HG03460 (cell line): ENCODE data around the gene SLC27A5.
"Not testable (repeated sequence)": the region's sequence is repeated elsewhere in the genome, so short reads cannot be mapped to it uniquely, and the experiment has no call there.

Experiments used
- ATAC-seq: cut with Tn5 transposase; IDR thresholded peaks from one replicate; pipeline ENCODE4 v1.9.1; 2021; ENCODE audit not compliant: unreplicated experiment

Gene SLC27A5

DNA sequence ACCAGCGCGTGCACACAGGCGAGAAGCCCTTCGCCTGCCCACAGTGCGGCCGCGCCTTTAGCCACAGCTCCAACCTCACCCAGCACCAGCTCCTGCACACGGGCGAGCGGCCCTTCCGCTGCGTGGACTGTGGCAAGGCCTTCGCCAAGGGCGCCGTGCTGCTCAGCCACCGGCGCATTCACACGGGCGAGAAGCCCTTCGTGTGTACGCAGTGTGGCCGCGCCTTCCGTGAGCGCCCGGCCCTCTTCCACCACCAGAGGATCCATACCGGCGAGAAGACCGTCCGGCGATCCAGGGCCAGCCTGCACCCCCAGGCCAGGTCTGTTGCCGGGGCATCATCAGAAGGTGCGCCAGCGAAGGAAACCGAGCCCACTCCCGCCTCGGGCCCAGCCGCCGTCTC is 40.1 kb downstream of the SLC27A5 start:
- ATAC-seq, result no peak

GRCh38 chr19:58470837-58471543 is 40.8 kb downstream of the SLC27A5 start:
- not testable (repeated sequence) for ATAC-seq

- ATAC-seq, result no peak
These were observed 42.4 kb downstream of the SLC27A5 start for GRCh38 chr19:58469241-58470013.

DNA sequence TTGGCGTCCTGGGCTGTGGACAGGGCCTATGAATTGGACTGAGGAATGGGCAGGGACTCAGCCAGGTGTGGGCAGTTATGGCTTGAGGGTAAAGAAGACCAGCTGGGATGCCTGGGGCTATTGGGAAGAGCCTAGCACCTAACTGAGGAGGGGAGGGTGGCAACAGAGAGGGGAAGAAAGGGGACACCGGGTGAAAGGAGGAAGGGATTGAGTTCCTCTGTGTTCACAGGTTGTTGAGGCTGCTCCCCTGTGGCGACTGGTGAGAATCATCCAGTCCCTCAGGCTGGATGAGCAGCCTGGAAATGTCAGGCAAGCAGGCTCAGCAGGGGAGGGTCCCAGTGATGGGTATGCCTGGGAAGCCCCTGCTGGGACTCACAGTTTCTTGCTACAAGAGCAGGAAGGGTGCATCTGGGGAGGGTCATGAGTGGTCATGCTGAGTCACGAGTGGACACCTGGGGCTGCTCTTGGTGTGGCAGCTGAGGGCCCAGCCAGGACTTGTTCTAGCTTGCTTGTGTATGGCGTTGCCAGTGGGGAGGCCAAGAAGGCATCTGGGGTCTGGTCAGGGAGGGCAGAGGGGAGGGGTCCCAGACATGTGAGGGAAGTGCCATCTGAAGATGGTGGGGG is 43.5 kb downstream of the SLC27A5 start:
- ATAC-seq, result no peak

DNA sequence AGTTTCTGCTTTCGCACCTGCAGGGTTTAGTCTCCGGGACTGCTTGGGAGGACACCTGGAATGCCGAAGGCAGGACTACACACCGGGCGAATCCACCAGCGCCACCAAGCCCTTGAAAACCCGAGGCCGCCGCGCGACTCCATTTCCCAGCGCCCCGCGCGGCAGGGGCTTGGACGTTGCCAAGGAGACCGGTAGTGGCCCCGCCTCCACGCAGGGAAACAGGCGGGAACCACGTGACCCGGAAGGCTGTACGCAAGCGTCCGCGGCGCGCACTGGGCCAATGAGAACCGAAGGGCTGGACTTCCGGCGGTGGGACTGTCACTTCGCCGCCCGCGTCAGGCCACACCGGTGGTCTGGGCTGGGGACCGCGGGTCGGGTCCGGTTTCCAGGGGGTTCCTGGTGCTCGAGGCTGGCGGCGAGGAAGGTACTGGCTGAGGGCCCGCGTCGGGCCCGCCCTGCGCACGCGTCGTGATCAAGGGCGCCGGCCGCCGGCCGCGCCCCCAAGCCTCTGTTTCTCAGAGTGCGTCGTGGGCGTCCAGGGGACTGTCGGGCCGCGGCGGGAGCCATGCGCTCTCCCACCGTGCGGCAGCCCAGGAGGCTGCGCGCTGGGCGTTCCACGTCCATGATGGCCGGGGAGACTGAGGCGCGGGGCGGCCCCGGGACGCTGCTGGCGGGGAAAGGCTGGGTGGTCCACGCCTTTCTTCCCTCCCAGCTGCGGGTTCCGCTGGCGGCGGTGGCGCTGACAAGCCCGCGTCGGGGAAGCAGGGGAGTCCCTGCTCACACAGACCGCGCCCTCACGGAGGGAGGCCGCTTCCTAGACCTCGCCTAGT is 44.8 kb downstream of the SLC27A5 start, which contains the start of gene ZNF324:
ZNF324 (plus strand) TSS at position 321 of the 830 bp plus-strand sequence. CDS start 2,106 bp downstream, outside the sequence.
- peak; percentile 80 for ATAC-seq

GRCh38 chr19:58466089-58466759 is 45.6 kb downstream of the SLC27A5 start:
- peak; percentile 16 for ATAC-seq

- ATAC-seq, result no peak
These were observed 51.8 kb downstream of the SLC27A5 start for GRCh38 chr19:58460039-58460438.

DNA sequence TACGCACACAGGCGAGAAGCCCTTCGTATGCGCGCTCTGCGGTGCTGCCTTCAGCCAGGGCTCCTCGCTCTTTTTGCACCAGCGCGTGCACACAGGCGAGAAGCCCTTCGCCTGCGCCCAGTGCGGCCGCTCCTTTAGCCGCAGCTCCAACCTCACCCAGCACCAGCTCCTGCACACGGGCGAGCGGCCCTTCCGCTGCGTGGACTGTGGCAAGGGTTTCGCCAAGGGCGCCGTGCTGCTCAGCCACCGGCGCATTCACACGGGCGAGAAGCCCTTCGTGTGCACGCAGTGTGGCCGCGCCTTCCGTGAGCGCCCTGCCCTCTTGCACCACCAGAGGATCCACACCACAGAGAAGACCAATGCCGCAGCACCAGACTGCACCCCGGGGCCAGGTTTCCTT is 55.7 kb downstream of the SLC27A5 start:
- ATAC-seq, result no peak

- no peak for ATAC-seq
These were observed 56.5 kb downstream of the SLC27A5 start for GRCh38 chr19:58455306-58455705.

DNA sequence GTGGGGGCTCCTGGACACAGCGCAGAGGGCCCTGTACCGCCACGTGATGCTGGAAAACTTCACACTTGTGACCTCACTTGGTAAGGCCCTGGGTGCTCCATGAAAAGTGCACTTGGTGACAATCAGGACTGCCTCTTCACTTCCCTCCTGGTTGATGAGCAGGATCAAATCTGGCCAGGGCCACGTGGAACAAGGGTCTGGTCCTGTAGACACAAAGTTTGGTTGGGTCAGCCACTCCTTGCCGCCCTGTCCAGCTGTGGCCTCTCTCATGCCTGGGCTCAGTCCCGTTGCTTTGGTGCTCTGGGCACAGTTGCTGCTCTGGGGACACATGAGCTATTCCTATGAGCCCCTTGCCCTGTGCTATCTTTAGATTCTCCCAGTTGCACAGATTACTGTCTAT is 58.0 kb downstream of the SLC27A5 start:
- no peak for ATAC-seq

DNA sequence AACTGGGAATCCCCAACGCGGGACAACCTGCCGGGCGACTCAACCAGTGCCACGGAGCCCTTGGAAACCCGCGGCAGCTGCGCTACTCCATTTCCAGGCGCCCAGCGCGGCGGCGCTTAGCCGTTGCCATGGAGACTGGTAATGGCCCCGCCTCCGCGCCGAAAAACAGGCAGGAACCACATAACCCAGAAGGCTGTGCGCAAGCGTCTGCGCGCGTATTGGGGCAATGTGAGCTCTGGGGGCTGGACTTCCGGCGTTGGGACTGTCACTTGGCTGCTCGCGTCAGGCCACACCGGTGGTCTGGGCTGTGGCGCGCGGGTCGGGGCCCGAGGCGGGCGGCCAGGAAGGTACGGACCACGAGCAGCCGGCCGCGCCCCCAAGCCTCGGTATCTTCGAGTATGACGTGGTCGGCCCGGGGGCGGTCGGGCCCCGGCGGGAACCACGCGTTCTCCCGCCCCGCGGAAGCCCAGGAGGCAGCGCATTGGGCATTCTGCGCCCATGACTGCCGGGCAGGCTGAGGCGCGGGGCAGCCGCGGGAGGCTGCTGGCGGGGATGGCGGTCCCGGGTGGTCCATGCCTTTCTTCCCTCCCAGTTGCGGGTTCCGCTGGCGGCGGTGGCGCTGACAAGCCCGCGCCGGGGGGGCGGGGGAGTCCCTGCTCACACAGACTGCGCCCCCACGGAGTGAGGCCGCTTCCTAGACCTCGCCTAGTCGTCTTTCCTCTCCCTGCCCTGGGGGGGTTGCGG is 60.3 kb downstream of the SLC27A5 start, which contains the start of gene ZNF324B:
ZNF324B (plus strand) TSS at position 265 of the 744 bp plus-strand sequence. CDS start 2,080 bp downstream, outside the sequence.
- ATAC-seq, result peak; percentile 95

- ATAC-seq, result peak; percentile 3
These were observed 60.9 kb downstream of the SLC27A5 start for GRCh38 chr19:58450856-58451357.

DNA sequence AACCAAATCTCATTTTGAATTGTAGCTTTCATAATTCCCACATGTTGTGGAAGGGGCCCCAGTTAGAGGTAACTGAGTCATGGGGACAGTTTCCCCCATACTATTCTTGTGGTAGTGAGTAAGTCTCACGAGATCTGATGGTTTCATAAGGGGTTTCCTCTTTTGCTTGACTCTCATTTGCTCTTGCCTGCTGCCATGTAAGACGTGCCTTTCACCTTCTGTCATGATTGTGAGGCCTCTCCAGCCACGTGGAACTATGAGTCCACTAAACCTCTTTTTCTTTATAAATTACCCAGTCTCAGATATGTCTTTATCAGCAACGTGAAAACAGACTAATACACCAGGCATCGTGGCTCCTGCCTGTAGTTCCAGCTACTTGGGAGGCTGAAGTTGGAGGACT is 61.8 kb downstream of the SLC27A5 start:
- not testable (repeated sequence) for ATAC-seq

GRCh38 chr19:58448860-58449259 is 62.9 kb downstream of the SLC27A5 start:
- not testable (repeated sequence) for ATAC-seq
